ENCODE results near the gene SIAH3.
"Not testable (repeated sequence)": the region's sequence is repeated elsewhere in the genome, so short reads cannot be mapped to it uniquely, and the experiment has no call there.

The SIAH3 gene

DNA sequence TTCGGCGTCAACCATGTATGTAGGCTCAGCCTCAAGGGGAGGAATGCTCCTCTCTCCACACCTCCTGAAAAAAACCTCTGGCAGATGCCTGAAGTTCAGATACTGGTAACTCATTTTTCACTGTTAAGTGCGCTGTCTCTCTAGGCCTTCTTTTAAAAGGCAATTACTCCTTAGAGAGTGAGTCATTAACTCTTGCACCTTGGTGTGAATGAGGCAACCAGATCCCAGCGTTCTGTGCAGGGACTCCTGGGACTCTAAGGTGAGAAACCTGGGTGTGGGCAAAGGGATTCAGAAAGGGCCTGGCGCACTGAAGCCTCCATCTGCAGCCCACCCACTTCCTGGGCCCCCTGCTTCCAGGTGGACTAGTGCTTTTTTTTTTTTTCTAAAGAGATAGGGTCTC is 71.7 kb downstream of the SIAH3 start:
- no peak for DNase-seq

DNA sequence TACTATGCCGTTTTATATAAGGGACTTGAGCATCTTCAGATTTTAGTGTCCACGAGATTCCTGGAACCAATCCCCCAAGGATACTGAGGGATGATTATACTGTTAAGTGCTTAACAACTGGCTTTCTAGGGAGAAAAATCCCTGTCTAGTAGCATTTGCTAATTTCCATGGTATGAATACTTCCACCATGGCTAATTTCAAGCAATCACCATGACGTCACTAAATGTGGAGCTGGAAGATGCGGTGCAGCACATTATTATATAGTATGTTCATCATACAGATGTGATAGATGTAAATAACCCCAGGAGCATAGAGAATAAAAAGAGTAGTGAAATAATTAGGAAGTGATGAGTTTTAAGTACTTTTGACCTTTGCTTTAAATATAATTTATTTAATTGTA is 72.7 kb downstream of the SIAH3 start:
- DNase-seq, result no peak

DNA sequence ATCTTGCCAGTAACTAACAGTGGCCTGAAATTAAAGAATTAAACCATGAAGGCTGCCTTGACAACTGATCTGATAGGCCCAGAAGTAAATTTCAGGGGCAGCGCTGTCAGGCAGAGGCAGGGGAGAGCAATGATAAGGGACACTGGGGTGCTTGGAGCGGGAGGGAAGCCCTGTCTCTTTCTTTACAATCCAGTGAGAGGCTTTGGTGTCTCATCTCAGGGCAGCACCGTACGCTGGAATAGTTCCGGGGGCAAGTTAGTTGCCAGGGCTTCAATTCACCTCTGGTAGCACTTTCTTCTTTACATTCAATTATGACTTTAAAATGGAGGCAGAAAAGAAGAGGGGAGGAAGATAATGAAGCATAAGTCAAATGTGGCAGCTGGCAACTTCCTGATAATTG is 74.8 kb downstream of the SIAH3 start:
- no peak for DNase-seq

DNA sequence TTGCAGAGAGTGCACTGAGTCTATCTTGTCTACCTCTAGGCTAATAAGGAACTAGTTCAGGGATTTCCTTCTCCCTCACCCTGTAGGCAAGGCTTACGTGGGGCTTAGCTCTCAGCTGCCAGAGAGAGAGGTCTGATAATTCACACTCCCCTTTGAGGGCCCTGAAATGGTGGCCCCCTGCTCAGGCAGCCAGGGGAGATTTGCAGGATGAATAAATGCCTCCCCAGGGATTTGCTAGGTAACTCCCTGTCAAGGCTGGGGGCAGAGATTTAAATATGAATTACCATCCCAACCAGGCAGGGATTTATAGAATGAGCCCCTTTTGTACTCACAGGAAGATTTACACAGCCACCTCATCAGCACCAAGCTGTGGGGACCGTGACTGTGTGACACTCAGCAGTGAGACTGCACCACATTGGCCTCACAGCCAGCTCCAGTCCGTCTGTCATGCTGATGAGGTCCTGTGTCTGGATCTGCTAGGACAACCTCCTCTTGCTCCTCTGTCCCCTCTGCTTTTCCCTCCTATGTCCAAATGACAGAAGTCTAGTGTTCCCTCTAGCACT is 76.1 kb downstream of the SIAH3 start:
- no peak for DNase-seq

DNA sequence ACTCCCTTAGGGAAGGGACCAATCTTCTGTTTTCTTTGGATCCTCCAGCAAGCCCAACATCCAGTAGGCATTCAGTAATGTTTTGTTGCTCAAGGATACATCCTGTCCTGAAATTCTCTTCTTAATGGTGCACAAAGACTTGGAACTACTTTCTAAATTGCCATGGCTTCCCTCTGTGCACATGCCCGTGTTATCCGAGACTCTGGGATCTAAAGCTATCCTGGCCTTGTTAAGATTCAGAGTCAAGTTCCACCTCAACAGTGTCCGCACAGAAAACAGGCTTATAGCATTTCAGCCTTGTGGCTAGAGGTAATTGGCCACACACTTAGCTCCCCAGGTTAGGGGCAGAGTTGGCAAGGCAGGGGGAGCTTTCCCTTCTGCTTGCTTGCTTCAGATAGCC is 77.6 kb downstream of the SIAH3 start:
- no peak for DNase-seq

DNA sequence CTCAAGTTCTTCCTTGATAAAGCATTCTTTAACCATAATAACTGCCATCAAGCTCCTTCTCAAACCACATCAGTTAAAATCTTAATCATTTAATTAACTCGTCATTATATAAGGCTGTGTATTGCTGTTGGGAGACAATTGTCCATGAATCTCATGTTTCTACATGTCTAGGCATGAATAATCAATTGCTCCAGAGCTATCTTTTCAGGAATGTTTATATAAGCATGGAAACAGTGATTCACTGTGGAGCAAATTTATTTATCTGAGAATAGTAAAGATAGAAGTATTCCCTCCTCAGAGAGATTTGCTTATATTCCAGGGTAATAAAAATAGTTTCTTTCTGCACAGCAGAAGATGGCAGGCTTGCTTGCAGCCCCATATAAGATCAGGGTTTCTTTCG is 78.3 kb downstream of the SIAH3 start:
- no peak for DNase-seq

DNA sequence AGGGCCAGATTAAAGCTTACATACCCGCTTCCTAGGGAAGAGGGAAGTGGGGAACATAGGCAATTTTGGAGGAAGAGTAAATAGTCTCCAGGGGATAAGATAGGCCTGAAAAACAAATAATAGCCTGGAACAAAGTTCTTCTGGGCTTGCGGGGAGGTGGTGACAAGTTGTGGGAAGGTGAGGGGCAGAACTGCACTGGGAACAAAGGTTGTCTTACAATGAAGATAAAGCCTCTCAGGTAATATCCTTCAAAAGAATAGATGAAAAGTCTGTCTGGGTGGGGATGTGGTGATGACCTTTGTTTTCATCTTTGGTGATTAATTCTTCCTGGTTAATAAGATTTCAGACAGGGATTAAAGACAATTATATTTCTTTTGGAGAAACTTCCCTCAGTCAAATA is 80.7 kb downstream of the SIAH3 start:
- DNase-seq, result no peak

DNA sequence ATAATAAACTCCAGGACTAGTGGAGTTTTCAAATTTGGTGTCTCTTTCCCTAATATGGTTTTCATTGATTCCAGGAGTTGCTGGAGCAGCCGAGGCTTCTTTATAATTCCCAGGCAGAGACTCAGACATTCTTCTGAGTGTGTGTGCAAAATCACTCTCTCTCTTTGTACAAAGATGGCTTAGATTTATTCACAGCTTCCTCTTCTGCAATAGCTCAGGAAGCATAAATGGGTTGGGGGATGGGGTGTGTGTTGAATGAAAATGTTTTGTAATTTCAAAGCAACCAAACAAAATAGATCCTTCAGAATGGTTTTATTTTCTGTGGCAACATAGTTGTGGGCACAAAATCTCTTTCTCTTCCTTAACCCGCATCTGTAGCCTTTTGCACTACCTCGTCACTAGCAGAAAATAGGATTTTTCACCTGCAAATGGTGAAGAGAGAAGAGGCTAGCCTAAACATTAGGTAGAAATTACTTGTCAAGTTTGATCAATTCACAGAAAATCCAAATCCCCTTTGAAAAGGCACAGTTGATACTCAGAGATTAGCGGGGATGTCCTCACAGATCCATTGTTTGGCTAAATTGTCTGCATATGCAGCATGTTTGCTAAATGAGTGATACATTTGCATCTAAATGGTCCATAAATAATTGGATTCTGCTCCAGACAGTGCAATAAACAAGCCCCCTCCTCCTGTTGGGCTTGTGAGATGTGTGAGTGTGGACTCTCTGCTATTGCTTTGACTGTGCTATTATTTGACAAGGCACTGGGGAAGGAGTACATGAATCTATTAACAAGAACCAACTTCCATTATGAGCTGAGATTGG is 82.7 kb downstream of the SIAH3 start:
- DNase-seq, result no peak

DNA sequence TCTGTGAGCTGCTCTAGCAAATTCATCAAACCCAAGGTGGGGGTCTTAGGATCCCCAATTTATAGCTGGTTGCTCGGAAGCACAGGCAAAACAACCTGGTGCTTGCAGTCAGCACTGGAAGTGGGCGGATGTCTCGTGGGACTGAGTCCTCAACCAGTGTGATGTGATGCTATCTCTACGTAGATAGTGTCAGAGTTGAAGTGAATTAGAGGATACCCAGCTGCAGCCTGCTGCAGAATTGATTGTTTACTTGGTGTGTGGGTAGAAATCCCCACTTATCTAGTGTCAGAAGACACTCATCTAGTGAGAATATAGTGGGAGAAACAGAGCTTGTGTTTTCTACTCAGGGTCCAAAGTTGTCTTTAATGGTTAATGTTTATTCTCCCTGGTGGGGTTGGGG is 86.1 kb downstream of the SIAH3 start:
- no peak for DNase-seq

DNA sequence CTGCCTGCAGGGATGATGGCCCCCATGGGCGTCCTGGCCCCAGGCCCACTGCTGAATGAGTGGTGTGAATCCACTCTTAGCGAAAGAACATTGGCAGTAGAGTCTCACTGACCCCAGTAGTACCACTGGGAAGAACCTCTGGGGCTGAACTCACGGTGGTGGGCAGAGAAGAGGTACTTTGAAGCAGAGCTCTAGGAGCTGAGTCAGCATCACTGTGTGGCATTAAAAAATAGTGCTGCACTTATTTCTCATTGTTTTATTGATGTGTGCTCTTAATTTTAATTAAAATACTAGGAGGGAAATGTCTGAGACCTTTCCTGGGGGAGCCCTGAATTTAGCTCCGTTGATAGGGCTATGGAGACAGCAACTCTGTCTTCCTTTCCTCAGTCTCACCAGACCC is 88.1 kb downstream of the SIAH3 start:
- no peak for DNase-seq

DNA sequence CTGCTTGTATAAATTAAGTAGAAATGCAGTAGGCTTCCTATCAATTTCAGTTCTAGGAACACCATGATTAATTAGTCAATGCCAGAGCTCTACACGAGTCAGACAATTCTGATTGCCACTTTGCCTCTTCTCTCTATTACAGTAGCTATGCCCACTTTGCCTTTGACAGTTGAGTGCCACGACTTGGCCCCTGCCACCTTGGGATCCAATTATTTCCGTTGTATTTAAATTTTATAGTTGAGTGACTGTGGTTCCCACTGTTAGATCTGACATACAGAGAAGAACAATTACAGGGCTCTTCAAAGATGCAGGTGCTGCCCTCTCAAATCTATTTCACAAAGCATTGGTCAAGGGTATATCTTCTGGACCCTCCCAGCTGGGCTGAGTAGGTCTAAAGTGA is 94.0 kb downstream of the SIAH3 start:
- DNase-seq, result not testable (repeated sequence)

DNA sequence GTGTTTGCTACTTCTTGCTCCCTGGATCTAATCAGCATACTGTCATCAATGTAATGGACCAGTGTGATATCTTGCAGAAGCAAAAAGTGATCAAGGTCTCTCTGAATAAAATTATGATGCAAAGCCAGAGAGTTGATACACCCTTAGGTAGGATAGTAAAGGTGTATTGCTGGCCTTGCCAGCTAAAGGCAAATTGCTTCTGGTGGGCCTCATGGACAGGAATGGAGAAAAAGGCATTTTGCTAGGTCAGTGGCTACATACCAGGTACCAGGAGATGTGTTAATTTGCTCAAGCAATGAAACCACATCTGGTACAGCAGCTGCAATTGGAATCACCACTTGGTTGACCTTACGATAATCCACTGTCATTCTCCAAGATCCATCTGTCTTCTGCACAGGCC is 95.1 kb downstream of the SIAH3 start:
- not testable (repeated sequence) for DNase-seq

DNA sequence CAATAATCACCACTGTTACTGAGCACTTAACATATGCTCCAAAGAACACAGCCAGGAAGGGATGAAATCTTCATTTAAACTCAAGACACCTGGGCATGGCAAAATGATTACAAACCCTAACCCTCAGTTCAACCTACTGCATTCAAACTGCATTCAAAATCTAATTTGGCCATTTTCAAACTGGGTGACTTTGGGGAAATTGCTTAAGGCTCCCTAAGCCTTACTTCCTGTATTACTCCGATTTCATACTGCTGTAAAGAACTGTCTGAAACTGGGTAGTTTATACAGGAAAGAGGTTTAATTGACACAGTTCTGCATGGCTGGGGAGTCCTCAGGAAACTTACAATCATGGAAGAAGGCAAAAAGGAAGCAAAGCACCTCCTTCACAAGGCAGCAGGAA is 99.0 kb downstream of the SIAH3 start:
- no peak for DNase-seq

DNA sequence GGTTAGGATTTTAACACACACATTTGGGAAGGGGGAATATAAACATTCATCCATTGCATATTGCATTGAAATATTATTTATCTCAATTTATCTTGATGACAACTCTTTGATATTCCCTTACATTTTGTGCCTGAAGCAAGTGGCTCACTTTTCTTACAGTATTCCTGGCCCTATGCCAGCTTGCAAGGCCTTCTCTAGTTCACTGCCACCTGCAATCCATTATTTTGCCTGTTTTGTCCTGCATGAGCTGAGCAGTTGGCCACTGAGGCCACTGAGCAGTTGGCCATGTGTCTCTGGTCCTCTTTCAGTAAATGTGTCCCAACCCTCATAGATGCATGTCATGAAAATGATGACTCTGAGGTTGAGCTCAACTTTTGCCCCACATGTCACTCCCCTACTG is 99.7 kb downstream of the SIAH3 start:
- no peak for DNase-seq

DNA sequence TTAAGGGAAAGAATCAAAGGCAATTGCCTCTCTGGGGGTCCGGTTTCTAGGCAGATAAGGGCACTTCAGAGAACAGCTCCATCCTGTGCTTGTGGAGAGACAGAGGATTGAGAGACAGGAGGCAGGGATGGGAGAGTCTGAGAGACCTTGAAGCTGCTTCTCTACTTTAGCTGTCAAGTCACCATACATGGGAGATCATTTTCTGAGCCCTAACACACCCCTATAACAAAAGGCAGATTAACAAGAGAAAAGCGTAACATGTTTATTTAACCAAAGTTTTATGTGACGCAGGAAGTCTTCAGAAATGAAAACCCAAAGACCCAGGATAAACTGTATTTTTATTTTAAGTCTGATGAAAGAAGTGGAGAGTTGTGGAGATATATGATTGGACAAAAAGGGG is 101.0 kb downstream of the SIAH3 start:
- no peak for DNase-seq

DNA sequence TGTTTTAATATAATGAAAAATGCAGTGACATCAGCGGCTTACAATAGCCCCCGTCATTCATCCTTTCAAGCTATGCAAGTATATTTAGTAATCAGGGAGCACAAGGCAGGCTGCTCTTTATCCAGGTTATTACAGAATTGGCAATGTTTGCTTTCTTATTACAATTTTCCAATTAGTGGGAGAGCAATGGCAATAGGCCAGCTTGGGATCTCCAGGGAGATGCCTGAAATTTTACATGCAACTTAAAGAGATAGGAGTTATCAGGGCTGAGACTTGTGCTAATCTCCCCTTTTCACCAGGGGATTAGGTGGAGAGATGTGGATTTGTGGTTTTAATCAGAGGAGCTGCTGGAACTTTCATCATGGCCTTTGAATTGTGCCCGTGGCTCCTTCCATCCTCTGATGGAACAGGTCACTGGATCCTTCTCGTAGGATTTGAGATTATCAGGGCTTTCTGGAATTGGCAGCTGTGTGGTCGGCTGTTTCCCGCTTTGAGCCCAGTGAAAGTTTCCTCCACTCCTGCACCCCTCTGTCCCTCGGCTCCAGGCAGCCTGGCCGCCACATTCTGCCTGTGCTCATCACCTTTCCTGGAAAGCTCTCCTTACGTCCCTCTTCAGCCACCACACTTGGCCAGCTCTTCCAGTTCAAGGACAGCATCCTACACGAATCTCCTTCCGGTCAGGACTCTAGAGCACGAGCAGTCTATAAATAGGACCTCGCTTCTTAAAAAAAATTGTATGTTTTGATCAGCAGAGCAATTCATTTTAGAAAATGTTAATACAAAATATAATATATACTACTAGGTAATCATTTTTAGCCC is 102.4 kb downstream of the SIAH3 start:
- DNase-seq, result no peak

DNA sequence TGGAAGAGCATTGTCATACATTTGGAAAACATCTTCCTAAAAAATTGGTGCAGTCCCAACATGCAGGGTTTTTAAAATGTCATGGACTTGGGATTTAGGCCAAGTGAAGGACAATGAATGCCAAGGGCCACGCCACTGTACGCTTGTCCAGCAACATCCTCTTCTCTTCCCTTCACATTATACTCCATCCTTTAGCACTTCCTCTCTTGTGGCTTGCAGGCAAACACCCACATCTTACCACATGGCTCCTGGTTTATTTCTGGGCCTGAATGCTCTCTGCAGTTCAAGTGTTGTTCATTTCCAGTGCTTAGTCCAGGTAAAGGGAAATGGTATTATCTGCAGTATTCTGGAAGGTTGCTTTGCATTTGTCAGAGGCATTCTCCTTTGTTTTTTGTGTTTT is 104.5 kb downstream of the SIAH3 start:
- DNase-seq, result no peak

DNA sequence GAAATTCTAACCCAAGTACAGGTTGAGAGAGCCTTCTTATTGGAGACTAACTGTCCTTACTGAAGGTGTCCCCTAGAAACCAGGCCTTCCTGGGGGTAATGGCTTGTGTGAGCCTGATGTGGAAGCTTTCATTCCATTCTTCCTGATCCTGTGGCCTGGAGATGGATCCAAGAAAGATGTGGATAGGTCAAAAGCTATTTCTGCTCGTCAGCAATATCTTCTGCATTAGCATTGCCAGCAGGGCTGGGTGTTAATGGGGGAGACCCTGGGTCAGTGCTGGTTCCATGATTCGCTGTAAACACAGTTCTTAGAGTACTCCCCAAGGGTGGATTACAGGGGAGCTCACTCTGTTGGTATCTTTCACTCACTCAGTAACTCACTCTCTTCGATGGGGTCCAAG is 106.6 kb downstream of the SIAH3 start:
- no peak for DNase-seq

DNA sequence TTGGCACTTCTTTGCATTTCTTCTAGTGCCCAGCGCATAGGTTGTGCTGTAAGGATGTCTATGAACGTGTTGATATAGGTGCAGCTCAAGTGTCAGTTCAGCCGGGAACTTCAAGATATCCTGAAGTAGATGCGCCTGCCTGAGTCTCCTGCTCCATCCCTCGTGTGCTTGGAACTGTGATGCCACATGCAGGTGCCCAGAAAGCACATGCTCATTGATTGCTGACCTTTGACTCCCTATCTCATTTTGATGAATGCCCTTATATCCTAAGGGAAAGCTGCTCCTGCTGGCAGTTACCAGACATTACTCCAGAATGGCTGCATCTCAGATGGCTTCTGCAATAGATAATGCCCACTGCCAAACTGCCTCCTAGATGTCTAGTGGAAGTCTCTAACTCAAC is 108.6 kb downstream of the SIAH3 start:
- no peak for DNase-seq

DNA sequence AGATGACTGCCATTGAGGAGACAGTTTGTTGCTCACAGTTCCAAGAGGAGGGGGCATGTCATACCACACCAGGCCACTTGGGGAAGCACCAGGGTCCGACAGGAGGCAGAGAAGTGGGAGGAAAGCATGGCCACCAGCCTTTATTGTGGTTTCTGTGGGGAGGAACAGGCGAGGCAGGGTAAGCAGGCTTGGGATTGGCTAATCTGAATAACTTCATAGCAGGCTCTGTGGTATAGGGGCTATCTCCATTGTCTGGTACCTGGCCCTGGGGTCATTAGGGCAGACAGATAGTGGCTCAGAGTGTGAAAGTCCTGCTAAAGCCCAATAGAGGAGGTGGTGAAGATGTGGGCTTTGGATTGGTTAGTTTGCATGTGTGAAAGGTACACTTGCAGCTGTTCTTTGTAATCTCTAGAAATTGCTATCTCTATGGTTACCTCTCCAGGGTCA is 114.0 kb downstream of the SIAH3 start:
- peak in 1 of 2 donors; percentile 23 for DNase-seq

DNA sequence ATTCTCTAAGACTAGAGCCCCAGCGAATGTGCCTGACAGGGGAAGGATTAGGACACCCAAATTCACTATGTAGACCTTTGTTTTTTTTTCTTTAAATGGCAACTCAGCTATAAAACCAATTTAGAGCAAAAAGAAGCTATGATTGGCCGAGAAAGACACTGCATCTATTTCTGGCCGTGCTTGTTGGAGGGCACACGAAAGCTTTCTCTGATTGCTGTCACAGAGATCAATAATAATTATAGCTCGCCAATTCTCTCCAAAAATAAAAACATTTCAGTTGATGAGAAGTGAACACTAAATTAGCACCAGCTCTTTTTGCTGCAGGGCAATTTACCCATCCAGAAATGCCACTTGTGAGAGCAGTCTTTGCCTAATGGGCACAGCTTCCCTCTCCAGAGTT is 118.2 kb downstream of the SIAH3 start:
- no peak for DNase-seq

DNA sequence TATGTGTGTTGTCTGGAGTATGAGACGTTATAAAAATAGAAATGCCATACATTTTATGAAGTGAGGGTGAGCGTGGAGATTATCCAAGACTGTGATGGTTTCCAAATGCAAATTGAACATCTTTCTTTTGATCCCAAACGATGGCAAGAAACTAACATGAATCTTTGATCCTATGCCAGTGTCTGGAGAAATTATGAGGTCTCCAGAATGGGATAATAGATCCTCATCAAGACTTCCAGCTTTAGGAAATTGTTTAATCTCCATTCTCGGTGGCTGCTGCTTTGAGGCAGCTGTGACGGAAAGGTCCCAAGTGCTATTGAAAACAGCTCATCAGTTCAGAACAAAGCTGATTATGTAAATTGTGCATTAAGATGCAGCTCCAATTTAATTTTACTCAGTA is 118.6 kb downstream of the SIAH3 start:
- no peak for DNase-seq

DNA sequence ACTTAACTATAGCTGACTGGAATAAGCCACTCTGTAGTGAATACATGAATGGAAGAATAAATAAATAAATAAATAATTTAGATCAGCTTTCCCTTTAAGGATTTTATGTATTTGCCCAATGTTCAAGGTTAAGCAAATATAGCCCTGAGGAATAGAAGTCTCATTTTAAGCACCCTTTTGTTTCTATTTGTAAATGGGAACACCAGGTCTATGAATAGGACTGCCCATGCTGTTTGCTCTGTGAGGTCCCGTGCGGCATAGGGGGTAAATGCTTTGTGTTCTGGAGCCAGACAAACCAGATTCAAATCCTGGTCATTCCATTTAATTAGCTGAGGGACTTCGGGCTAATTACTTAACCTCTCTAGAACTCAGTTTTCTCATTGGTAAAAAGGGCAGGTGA is 120.1 kb downstream of the SIAH3 start:
- DNase-seq, result no peak

DNA sequence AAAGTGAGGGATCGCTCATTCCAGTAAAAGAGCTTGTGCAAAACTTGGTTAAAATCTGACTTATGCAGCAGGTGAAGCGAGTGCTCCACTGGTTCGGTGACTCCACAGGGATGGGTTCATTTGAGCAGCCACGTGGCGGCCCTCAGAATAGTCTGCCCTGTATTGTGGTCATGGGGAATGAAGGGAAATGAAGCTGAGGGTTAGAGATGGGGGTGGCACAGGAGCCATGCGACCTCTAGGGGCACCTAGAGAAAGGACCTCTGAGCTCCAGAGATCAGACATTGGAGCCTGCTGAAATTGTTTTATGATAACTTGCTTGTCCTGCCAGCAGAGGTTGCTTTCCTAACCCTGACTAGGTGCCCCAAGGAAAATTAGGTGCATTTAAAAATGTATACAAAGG is 122.8 kb downstream of the SIAH3 start:
- no peak for DNase-seq

Measured in stimulated activated CD4-positive, alpha-beta T cell treated with anti-CD3 and anti-CD28 coated beads, Interleukin-2, amount 100 ng/mL, for 24 hours (primary cell).